HL-60 (cell line): ENCODE results near the gene THPO.

Experiments
- DNase-seq, 2 experiments: peaks; one replicate each; pipeline ENCODE4 v3.0.0-alpha.2; 2010 to 2020; ENCODE audit warnings: low read depth in 1 of 2, low spot score in 1 of 2
- H3K27ac ChIP-seq: fragments of 250-450 bp; sonication (Bioruptor Pico); replicated peaks from 2 replicates; pipeline ENCODE4 v1.5.1; 2020; ENCODE audit warnings: mild to moderate bottlenecking, moderate library complexity
- H3K27me3 ChIP-seq: fragments of 250-450 bp; sonication (Bioruptor Pico); 2 replicates; pipeline ENCODE4 v1.5.1; 2021; ENCODE audit warnings: mild to moderate bottlenecking, moderate library complexity; ENCODE audit not compliant: insufficient read depth, poor library complexity, severe bottlenecking
- H3K4me3 ChIP-seq: replicated peaks from 2 replicates; pipeline ENCODE4 v1.5.1; 2011; ENCODE audit warnings: mild to moderate bottlenecking, control low read depth, low read length; ENCODE audit not compliant: insufficient read depth
- GABPA ChIP-seq: IDR thresholded peaks from 2 replicates; pipeline ENCODE4 v1.6.1; 2012; ENCODE audit warnings: low read depth
- POLR2AphosphoS5 ChIP-seq: IDR thresholded peaks from 2 replicates; pipeline ENCODE4 v1.6.1; 2012; ENCODE audit warnings: low read depth
- SPI1 ChIP-seq: IDR thresholded peaks from 2 replicates; pipeline ENCODE4 v1.6.1; 2012; ENCODE audit warnings: low read depth, mild to moderate bottlenecking, borderline replicate concordance
- TF ChIP-seq, protein P1 (sequence below): IDR thresholded peaks from 2 replicates; pipeline ENCODE4 v1.6.1; 2012; ENCODE audit warnings: low read depth; ENCODE audit not compliant: insufficient replicate concordance
- TF ChIP-seq, protein P2 (sequence below): IDR thresholded peaks from one replicate; pipeline ENCODE4 v1.5.1; 2011; ENCODE audit warnings: low read length, control low read depth, inconsistent platforms; ENCODE audit not compliant: insufficient read depth

The THPO gene

GRCh38 chr3:184409946-184410500 is 32.0 kb upstream of the THPO start:
- H3K4me3 ChIP-seq = no peak overlapping the region
- no peak overlapping the region for H3K27ac ChIP-seq
- TF ChIP-seq GABPA (no peak), POLR2AphosphoS5 (no peak), SPI1 (no peak)
- TF ChIP-seq, protein P1, sequence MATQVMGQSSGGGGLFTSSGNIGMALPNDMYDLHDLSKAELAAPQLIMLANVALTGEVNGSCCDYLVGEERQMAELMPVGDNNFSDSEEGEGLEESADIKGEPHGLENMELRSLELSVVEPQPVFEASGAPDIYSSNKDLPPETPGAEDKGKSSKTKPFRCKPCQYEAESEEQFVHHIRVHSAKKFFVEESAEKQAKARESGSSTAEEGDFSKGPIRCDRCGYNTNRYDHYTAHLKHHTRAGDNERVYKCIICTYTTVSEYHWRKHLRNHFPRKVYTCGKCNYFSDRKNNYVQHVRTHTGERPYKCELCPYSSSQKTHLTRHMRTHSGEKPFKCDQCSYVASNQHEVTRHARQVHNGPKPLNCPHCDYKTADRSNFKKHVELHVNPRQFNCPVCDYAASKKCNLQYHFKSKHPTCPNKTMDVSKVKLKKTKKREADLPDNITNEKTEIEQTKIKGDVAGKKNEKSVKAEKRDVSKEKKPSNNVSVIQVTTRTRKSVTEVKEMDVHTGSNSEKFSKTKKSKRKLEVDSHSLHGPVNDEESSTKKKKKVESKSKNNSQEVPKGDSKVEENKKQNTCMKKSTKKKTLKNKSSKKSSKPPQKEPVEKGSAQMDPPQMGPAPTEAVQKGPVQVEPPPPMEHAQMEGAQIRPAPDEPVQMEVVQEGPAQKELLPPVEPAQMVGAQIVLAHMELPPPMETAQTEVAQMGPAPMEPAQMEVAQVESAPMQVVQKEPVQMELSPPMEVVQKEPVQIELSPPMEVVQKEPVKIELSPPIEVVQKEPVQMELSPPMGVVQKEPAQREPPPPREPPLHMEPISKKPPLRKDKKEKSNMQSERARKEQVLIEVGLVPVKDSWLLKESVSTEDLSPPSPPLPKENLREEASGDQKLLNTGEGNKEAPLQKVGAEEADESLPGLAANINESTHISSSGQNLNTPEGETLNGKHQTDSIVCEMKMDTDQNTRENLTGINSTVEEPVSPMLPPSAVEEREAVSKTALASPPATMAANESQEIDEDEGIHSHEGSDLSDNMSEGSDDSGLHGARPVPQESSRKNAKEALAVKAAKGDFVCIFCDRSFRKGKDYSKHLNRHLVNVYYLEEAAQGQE = no peak
- TF ChIP-seq, protein P2, sequence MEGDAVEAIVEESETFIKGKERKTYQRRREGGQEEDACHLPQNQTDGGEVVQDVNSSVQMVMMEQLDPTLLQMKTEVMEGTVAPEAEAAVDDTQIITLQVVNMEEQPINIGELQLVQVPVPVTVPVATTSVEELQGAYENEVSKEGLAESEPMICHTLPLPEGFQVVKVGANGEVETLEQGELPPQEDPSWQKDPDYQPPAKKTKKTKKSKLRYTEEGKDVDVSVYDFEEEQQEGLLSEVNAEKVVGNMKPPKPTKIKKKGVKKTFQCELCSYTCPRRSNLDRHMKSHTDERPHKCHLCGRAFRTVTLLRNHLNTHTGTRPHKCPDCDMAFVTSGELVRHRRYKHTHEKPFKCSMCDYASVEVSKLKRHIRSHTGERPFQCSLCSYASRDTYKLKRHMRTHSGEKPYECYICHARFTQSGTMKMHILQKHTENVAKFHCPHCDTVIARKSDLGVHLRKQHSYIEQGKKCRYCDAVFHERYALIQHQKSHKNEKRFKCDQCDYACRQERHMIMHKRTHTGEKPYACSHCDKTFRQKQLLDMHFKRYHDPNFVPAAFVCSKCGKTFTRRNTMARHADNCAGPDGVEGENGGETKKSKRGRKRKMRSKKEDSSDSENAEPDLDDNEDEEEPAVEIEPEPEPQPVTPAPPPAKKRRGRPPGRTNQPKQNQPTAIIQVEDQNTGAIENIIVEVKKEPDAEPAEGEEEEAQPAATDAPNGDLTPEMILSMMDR = no peak
- peaks cover 3% of the 10 kb centered on the region for H3K27me3 ChIP-seq
- no peak for DNase-seq

- no peak for TF ChIP-seq SPI1
- TF ChIP-seq GABPA = no peak
- TF ChIP-seq, protein P1 = no peak
- TF ChIP-seq, protein P2 = no peak
- TF ChIP-seq POLR2AphosphoS5 = no peak
- Histone ChIP-seq H3K4me3 (no peak overlapping the region), H3K27me3 (peaks cover 3% of the 10 kb centered on the region)
These were observed 31.4 kb upstream of the THPO start for GRCh38 chr3:184409331-184409926.

DNA sequence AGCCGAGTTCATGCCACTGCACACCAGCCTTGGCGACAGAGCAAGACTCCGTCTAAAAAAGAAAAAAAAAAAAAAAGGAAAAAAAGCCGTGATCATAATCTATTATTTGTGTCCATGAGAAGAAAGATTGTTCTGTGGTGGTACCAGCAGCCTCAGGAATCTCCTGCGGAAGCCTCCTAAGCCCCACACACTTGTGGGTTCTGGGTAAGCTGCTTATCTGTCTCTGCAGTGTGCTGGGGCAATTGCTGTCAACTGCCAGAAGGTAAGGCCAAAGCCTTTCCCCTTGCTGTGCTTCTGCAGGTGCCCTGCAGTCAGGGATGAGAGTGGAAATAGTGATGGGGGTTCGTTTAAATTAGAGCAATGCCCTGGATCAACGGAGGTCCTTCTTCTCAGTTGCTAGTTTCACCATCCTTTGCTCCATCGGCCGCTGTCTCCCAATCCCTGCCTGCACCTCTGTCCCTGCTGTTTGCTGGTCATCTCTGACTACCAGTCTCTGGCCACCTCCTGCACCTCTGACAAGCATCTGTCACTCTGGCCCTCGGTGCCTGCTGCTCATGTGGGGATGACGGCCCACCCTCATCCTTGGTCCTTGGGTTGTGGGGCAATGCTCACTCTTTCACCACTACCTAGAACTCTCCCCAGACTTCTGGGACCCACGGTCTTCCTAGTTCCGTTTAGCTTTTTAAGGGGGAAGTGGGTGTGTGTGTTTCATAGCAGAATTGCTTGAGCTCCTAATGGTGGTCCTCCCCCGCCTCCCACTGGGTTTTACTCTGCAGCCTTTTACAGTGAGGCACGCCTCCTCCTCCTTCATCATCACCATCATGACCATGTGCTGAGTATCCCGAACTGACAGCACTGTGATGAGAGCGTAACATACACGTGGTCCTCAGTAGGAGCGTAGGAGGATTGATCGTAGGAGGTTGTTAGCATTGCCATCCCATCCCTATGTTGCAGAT is 27.3 kb upstream of the THPO start:
- TF ChIP-seq, protein P1 = no peak
- TF ChIP-seq, protein P2 = no peak
- TF ChIP-seq SPI1 (no peak), GABPA (no peak), POLR2AphosphoS5 (no peak)
- DNase-seq = no peak
- H3K27me3 ChIP-seq = peaks cover 5% of the 10 kb centered on the region
- no peak overlapping the region for H3K4me3 ChIP-seq
- H3K27ac ChIP-seq = no peak overlapping the region

More at GRCh38 chr3:184409331-184409926, 31.4 kb upstream of the THPO start:
- no peak for DNase-seq
- no peak overlapping the region for H3K27ac ChIP-seq
